HCT116 (cell line): Measurements from ENCODE around the gene TRIP10. TPM values are rescaled to one million over a fixed set of nuclear protein-coding genes. Genes with fewer than 3 reads are reported as not detected.

ENCODE experiments used
- ATAC-seq: fragments of 200-7000 bp; cut with Tn5 transposase; 2 replicates; pipeline ENCODE4 v1.9.1; 2020; ENCODE audit warnings: mild to moderate bottlenecking, moderate library complexity
- BruUV-seq: library from RNA; stranded (reverse); fragments of 400-500 nt; replicated peaks from 2 replicates; lab custom pipeline; 2021; lab: Mats Ljungman, UMichigan
- CTCF ChIA-PET: fragments of 300-600 bp; sonication (Branson Sonifier 250); formaldehyde crosslinking; loops from one replicate; lab custom pipeline; 2021; ENCODE audit warnings: antibody characterized with exemption; lab: Charles Lee
- POLR2A ChIA-PET: fragments of 300-600, 350-600 bp; sonication (Branson Sonifier 250); formaldehyde crosslinking; loops from one replicate; lab custom pipeline; 2021; ENCODE audit warnings: antibody characterized with exemption; lab: Charles Lee
- RAD21 ChIA-PET, 2 experiments: fragments of 300-600 bp; sonication (Branson Sonifier 250); formaldehyde crosslinking; loops; one replicate each; lab custom pipeline; 2023; ENCODE audit warnings: low total read pairs in 2 of 2; ENCODE audit not compliant: uncharacterized antibody in 2 of 2, unreplicated experiment in 2 of 2, low non-redundant PET in 1 of 2; lab: Charles Lee
- DNase-seq: peaks from one replicate; pipeline ENCODE4 v3.0.0-alpha.2; 2010; ENCODE audit warnings: low read depth, low spot score
- H2AFZ ChIP-seq: fragments of 200-600 bp; shearing (Covaris generic), sonication (generic); 2 replicates; pipeline ENCODE4 v1.6.1; 2017; ENCODE audit warnings: low read depth, mixed run types, mixed read lengths, antibody characterized with exemption, low read length; ENCODE audit not compliant: poor library complexity, severe bottlenecking
- H3K27ac ChIP-seq: 2 replicates; pipeline ENCODE4 v1.5.1; 2012; ENCODE audit warnings: low read depth, low read length
- H3K27me3 ChIP-seq: fragments of 200-600 bp; sonication (generic); 2 replicates; pipeline ENCODE4 v1.6.1; 2016; ENCODE audit warnings: mixed run types, low read length, mixed read lengths; ENCODE audit not compliant: insufficient read depth
- H3K36me3 ChIP-seq, 2 experiments: fragments of 200-500 bp in 1 of 2; fragments of 200-600 bp in 1 of 2; sonication (Bioruptor generic) in 1 of 2; sonication (generic) in 1 of 2; 2 replicates each; pipeline versions ENCODE4 v1.5.1 to v1.6.1; 2014 to 2016; ENCODE audit warnings: low read length in 2 of 2, inconsistent platforms in 1 of 2, mixed read lengths in 1 of 2, mixed run types in 1 of 2; ENCODE audit not compliant: insufficient read depth in 2 of 2, control insufficient read depth in 1 of 2
- H3K4me1 ChIP-seq, 2 experiments: fragments of 200-600 bp in 1 of 2; sonication (generic) in 1 of 2; 2 replicates each; pipeline versions ENCODE4 v1.5.1 to v1.6.1; 2012 to 2017; ENCODE audit warnings: low read length in 2 of 2, inconsistent platforms in 1 of 2, mild to moderate bottlenecking in 1 of 2, mixed read lengths in 1 of 2, mixed run types in 1 of 2, moderate library complexity in 1 of 2; ENCODE audit not compliant: insufficient read depth in 2 of 2, control insufficient read depth in 1 of 2
- H3K4me2 ChIP-seq: fragments of 200-600 bp; sonication (generic); 2 replicates; pipeline ENCODE4 v1.6.1; 2017; ENCODE audit warnings: mixed run types, low read length, mixed read lengths
- H3K4me3 ChIP-seq, 2 experiments: fragments of 200-600 bp in 1 of 2; sonication (generic) in 1 of 2; replicated peaks in 1 of 2; 2 replicates each; pipeline ENCODE4 v1.5.1; 2011 to 2016; ENCODE audit warnings: low read length in 2 of 2, control low read depth in 1 of 2, low read depth in 1 of 2, mild to moderate bottlenecking in 1 of 2, mixed read lengths in 1 of 2, mixed run types in 1 of 2
- H3K79me2 ChIP-seq: fragments of 200-600 bp; sonication (generic); 2 replicates; pipeline ENCODE4 v1.6.1; 2017; ENCODE audit warnings: mild to moderate bottlenecking, mixed run types, low read length, moderate library complexity, mixed read lengths; ENCODE audit not compliant: insufficient read depth
- H3K9ac ChIP-seq: fragments of 200-600 bp; sonication (generic); 2 replicates; pipeline ENCODE4 v1.6.1; 2016; ENCODE audit warnings: low read length, mixed read lengths
- H3K9me2 ChIP-seq: fragments of 200-600 bp; sonication (generic), shearing (Covaris generic); 2 replicates; pipeline ENCODE4 v1.6.1; 2017; ENCODE audit warnings: mixed run types, mild to moderate bottlenecking, moderate library complexity; ENCODE audit not compliant: insufficient read depth
- H3K9me3 ChIP-seq, 2 experiments: fragments of 200-500 bp in 1 of 2; fragments of 200-600 bp in 1 of 2; sonication (Bioruptor generic) in 1 of 2; sonication (generic) in 1 of 2; 2 replicates each; pipeline ENCODE4 v1.6.1; 2014 to 2017; ENCODE audit warnings: low read length in 2 of 2, mixed read lengths in 2 of 2, inconsistent platforms in 1 of 2, low read depth in 1 of 2, mild to moderate bottlenecking in 1 of 2, mixed run types in 1 of 2, moderate library complexity in 1 of 2; ENCODE audit not compliant: control insufficient read depth in 1 of 2, insufficient read depth in 1 of 2
- H4K20me1 ChIP-seq: fragments of 200-600 bp; sonication (generic), shearing (Covaris generic); 2 replicates; pipeline ENCODE4 v1.6.1; 2017; ENCODE audit warnings: mixed run types, mild to moderate bottlenecking, moderate library complexity; ENCODE audit not compliant: insufficient read depth
- CBX3 ChIP-seq: IDR thresholded peaks from 2 replicates; pipeline ENCODE4 v1.6.1; 2012; ENCODE audit warnings: low read depth
- EZH2phosphoT487 ChIP-seq: fragments of 200-600 bp; IDR thresholded peaks from 2 replicates; pipeline ENCODE4 v1.6.1; 2018; ENCODE audit warnings: antibody characterized with exemption, borderline replicate concordance
- SIN3A ChIP-seq: IDR thresholded peaks from 2 replicates; pipeline ENCODE4 v1.6.1; 2012; ENCODE audit warnings: low read depth
- TCF7L2 ChIP-seq: IDR thresholded peaks from 2 replicates; pipeline ENCODE4 v1.7.0; 2011; ENCODE audit warnings: borderline replicate concordance, inconsistent platforms; ENCODE audit not compliant: insufficient read depth, insufficient read length; ENCODE audit errors: extremely low read depth
- intact Hi-C: fragments of 100-400 bp; cut with micrococcal nuclease; formaldehyde crosslinking; loops from 2 replicates; pipeline ENCODE4 v1.10.0; 2022
- total RNA-seq: library from RNA; stranded (reverse); gene quantifications from one replicate; pipeline ENCODE4 v1.2.1, GENCODE V29; 2021; ENCODE audit not compliant: unreplicated experiment
- TF ChIP-seq, protein P1 (sequence below): IDR thresholded peaks from 2 replicates; pipeline ENCODE4 v1.6.1; 2012
- TF ChIP-seq, protein P2 (sequence below), 3 experiments: fragments of 200-600 bp in 1 of 3; sonication (generic) in 1 of 3; IDR thresholded peaks in 2 of 3; conservative IDR thresholded peaks in 1 of 3; 2 replicates each; pipeline ENCODE4 v1.5.1; 2012 to 2017; ENCODE audit warnings: low read depth in 2 of 3, low read length in 2 of 3, antibody characterized with exemption in 1 of 3, borderline replicate concordance in 1 of 3, control low read depth in 1 of 3, mild to moderate bottlenecking in 1 of 3, mixed read lengths in 1 of 3, mixed run types in 1 of 3, moderate library complexity in 1 of 3; ENCODE audit not compliant: insufficient read depth in 1 of 3
- TF ChIP-seq, protein P3 (sequence below): IDR thresholded peaks from 2 replicates; pipeline ENCODE4 v1.6.1; 2012

The TRIP10 gene
- total RNA-seq, 1 experiment from 2014 or later = 111 TPM

GRCh38 chr19:6772028-6772865 is 32.8 kb downstream of the TRIP10 start, which contains the start of gene VAV1:
Gene VAV1 (plus strand): TSS chr19:6772708. CDS start chr19:6772808, 100 bp downstream.
- ChIA-PET POLR2A (no interaction called here), CTCF (no interaction called here), RAD21 (interaction anchor here in 1 of 2 experiments (0.6 kb wide), 1 partner anchor 12 kb away, joined by 5 read pairs; no protein-coding TSS in a partner anchor)
- no peaks in the 10 kb centered on the region for H3K9me2 ChIP-seq
- H3K4me3 ChIP-seq = no peak within 1 kb of the TSS
- no peaks in the 10 kb centered on the region for H3K36me3 ChIP-seq
- DNase-seq (no peak), ATAC-seq (no peak)
- H3K4me1 ChIP-seq = peaks cover 4 to 16% of the 10 kb centered on the region in 2 experiments; a peak in 2 of 4 replicates
- H4K20me1 ChIP-seq = no peaks in the 10 kb centered on the region
- H3K27ac ChIP-seq = no peak within 1 kb of the TSS
- H3K9me3 ChIP-seq = no peaks in the 10 kb centered on the region
- TF ChIP-seq, protein P1, sequence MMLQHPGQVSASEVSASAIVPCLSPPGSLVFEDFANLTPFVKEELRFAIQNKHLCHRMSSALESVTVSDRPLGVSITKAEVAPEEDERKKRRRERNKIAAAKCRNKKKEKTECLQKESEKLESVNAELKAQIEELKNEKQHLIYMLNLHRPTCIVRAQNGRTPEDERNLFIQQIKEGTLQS = no peak
- TF ChIP-seq EZH2phosphoT487 = no peak
- TF ChIP-seq, protein P2, sequence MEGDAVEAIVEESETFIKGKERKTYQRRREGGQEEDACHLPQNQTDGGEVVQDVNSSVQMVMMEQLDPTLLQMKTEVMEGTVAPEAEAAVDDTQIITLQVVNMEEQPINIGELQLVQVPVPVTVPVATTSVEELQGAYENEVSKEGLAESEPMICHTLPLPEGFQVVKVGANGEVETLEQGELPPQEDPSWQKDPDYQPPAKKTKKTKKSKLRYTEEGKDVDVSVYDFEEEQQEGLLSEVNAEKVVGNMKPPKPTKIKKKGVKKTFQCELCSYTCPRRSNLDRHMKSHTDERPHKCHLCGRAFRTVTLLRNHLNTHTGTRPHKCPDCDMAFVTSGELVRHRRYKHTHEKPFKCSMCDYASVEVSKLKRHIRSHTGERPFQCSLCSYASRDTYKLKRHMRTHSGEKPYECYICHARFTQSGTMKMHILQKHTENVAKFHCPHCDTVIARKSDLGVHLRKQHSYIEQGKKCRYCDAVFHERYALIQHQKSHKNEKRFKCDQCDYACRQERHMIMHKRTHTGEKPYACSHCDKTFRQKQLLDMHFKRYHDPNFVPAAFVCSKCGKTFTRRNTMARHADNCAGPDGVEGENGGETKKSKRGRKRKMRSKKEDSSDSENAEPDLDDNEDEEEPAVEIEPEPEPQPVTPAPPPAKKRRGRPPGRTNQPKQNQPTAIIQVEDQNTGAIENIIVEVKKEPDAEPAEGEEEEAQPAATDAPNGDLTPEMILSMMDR (IDR thresholded peaks at IDR 0.05 in 2 of 3, conservative IDR thresholded peaks at IDR 0.05 in 1 of 3; ENCODE audit: borderline replicate concordance in 1 of 3, insufficient read depth in 1 of 3, low read depth in 2 of 3, low read length in 2 of 3) = peak in 2 of 3 experiments; percentile 20 to 38; a peak in 2 of 6 replicates
- H3K9ac ChIP-seq = no peak within 1 kb of the TSS
- 0 out of 2 replicates have a peak, but pooled peaks cover under 1% of the 10 kb centered on the region for H3K79me2 ChIP-seq
- intact Hi-C loops = no loop called here
- no TSS peak for BruUV-seq
- no peaks in the 10 kb centered on the region for H3K27me3 ChIP-seq
- H3K4me2 ChIP-seq = no peak within 1 kb of the TSS
- H2AFZ ChIP-seq = no peak within 1 kb of the TSS

DNA sequence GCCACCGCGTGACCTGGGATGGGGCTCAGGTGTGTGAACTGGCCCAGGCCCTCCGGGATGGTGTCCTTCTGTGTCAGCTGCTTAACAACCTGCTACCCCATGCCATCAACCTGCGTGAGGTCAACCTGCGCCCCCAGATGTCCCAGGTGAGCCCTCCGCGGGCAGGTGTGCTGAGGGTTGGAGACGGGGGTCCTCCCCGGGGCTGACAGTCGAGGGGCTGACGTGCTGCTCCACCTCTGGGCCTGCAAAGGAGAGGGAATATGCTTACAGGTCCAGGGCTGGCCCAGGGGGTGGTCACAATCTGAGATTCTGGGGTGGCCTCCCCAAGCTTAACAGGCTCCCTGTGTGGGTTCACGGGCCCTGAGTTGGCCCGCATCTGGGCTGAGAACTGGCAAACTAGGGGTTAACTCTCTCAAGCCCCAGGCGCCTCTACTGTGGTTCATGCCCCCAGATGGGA is 33.4 kb downstream of the TRIP10 start:
- no TSS peak for BruUV-seq
- intact Hi-C loops = no loop called here
- ATAC-seq (no peak), DNase-seq (no peak)
- Histone ChIP-seq H3K9ac (no peak overlapping the region), H3K4me1 (peaks cover 3 to 11% of the 10 kb centered on the region in 2 experiments; a peak in 2 of 4 replicates), H3K9me3 (no peaks in the 10 kb centered on the region), H3K4me2 (no peak overlapping the region), H3K4me3 (no peak overlapping the region), H3K79me2 (no peaks in the 10 kb centered on the region), H3K27ac (no peak overlapping the region), H3K9me2 (no peaks in the 10 kb centered on the region), H3K27me3 (no peaks in the 10 kb centered on the region), H4K20me1 (no peaks in the 10 kb centered on the region), H3K36me3 (no peaks in the 10 kb centered on the region), H2AFZ (no peak overlapping the region)
- ChIA-PET CTCF (no interaction called here), POLR2A (no interaction called here), RAD21 (interaction anchor here in 1 of 2 experiments (0.6 kb wide), 1 partner anchor 13 kb away, joined by 5 read pairs; no protein-coding TSS in a partner anchor)
- TF ChIP-seq, protein P2 (IDR thresholded peaks at IDR 0.05 in 2 of 3, conservative IDR thresholded peaks at IDR 0.05 in 1 of 3; ENCODE audit: borderline replicate concordance in 1 of 3, insufficient read depth in 1 of 3, low read depth in 2 of 3, low read length in 2 of 3) = no peak
- no peak for TF ChIP-seq CBX3
- TF ChIP-seq SIN3A = no peak
- no peak for TF ChIP-seq TCF7L2
- TF ChIP-seq, protein P3, sequence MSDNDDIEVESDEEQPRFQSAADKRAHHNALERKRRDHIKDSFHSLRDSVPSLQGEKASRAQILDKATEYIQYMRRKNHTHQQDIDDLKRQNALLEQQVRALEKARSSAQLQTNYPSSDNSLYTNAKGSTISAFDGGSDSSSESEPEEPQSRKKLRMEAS = no peak
